Measurements from ENCODE around the gene SYNE2.

SYNE2 gene

GRCh38 chr14:64008016-64008415 is 155.2 kb downstream of the SYNE2 start:
- no peak overlapping the region for H3K9ac ChIP-seq
- H3K79me2 ChIP-seq, result no peaks in the 10 kb centered on the region
- H2AFZ ChIP-seq, result no peak overlapping the region
- no peaks in the 10 kb centered on the region for H3K4me1 ChIP-seq
- H3K9me3 ChIP-seq (ENCODE audit: control insufficient read depth, low read length), result no peaks in the 10 kb centered on the region
- no peaks in the 10 kb centered on the region for H3K27me3 ChIP-seq (ENCODE audit: control insufficient read depth, insufficient read depth, low read length)
- H3K4me2 ChIP-seq (ENCODE audit: low read length), result no peak overlapping the region
- H3K36me3 ChIP-seq (ENCODE audit: control insufficient read depth, insufficient read depth, low read length), result no peaks in the 10 kb centered on the region
- no peak overlapping the region for H3K27ac ChIP-seq
- TF ChIP-seq CTCF (IDR thresholded peaks at IDR 0.05), result no peak
- no peak overlapping the region for H3K4me3 ChIP-seq (ENCODE audit: low read depth, low read length)

DNA sequence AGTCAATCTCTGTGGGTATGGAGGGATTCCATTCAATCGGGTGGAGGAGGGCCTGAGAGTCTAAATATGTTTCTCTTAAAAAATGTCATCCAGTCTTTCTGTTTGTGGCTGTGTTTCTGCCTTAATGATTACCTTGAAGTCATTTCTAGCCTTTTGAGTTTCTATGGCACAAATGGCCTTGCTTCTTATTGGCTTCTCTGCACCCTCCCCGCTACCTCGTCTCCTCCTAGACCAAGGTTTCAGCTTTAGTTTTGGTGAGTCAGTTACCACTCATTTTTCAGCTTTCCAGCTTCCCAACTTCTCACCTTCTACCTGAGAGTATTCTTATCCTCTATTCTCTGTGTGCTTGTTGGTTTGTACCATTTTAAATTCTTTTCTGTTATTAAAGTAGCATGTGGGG is 159.2 kb downstream of the SYNE2 start:
- H3K79me2 ChIP-seq, result no peaks in the 10 kb centered on the region
- H3K9ac ChIP-seq, result no peak overlapping the region
- H3K4me1 ChIP-seq, result no peaks in the 10 kb centered on the region
- H2AFZ ChIP-seq, result no peak overlapping the region
- H3K36me3 ChIP-seq (ENCODE audit: control insufficient read depth, insufficient read depth, low read length), result no peaks in the 10 kb centered on the region
- H3K27ac ChIP-seq, result no peak overlapping the region
- TF ChIP-seq CTCF (IDR thresholded peaks at IDR 0.05), result no peak
- no peaks in the 10 kb centered on the region for H3K9me3 ChIP-seq (ENCODE audit: control insufficient read depth, low read length)
- no peak overlapping the region for H3K4me3 ChIP-seq (ENCODE audit: low read depth, low read length)
- no peaks in the 10 kb centered on the region for H3K27me3 ChIP-seq (ENCODE audit: control insufficient read depth, insufficient read depth, low read length)
- no peak overlapping the region for H3K4me2 ChIP-seq (ENCODE audit: low read length)

DNA sequence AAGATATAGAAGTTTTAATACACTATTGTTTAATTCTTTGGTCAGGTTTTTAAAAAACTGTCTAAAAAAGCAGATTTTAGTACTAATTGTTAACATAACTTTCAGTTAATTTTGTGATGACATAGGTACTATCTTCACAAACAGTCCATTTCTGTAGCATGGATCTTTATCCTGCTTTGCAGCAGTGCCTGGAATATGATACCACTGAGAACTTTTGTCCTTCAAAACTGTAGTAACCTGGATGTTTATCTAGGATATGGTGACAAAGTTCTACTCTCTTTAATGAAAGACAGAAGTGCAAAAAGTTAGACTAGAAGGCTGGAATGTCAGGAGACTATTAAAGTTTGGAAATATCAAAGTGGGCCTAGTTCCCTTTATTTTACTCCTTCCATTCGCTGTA is 159.9 kb downstream of the SYNE2 start:
- Histone ChIP-seq H3K4me1 (no peaks in the 10 kb centered on the region), H3K9me3 (ENCODE audit: control insufficient read depth, low read length) (no peaks in the 10 kb centered on the region), H3K9ac (no peak overlapping the region), H2AFZ (no peak overlapping the region), H3K27ac (no peak overlapping the region), H3K4me3 (ENCODE audit: low read depth, low read length) (no peak overlapping the region), H3K4me2 (ENCODE audit: low read length) (no peak overlapping the region), H3K27me3 (ENCODE audit: control insufficient read depth, insufficient read depth, low read length) (no peaks in the 10 kb centered on the region), H3K36me3 (ENCODE audit: control insufficient read depth, insufficient read depth, low read length) (no peaks in the 10 kb centered on the region), H3K79me2 (no peaks in the 10 kb centered on the region)
- TF ChIP-seq CTCF (IDR thresholded peaks at IDR 0.05), result no peak

GRCh38 chr14:64025479-64025878 is 172.7 kb downstream of the SYNE2 start:
- Histone ChIP-seq H3K36me3 (ENCODE audit: control insufficient read depth, insufficient read depth, low read length) (no peaks in the 10 kb centered on the region), H3K79me2 (no peaks in the 10 kb centered on the region), H2AFZ (no peak overlapping the region), H3K4me2 (ENCODE audit: low read length) (no peak overlapping the region), H3K4me3 (ENCODE audit: low read depth, low read length) (no peak overlapping the region), H3K9me3 (ENCODE audit: control insufficient read depth, low read length) (no peaks in the 10 kb centered on the region), H3K4me1 (no peaks in the 10 kb centered on the region), H3K27me3 (ENCODE audit: control insufficient read depth, insufficient read depth, low read length) (no peaks in the 10 kb centered on the region), H3K27ac (no peak overlapping the region), H3K9ac (no peak overlapping the region)
- no peak for TF ChIP-seq CTCF (IDR thresholded peaks at IDR 0.05)

- H3K4me2 ChIP-seq (ENCODE audit: low read length), result no peak overlapping the region
- no peaks in the 10 kb centered on the region for H3K4me1 ChIP-seq
- no peak overlapping the region for H3K4me3 ChIP-seq (ENCODE audit: low read depth, low read length)
- no peaks in the 10 kb centered on the region for H3K9me3 ChIP-seq (ENCODE audit: control insufficient read depth, low read length)
- no peak overlapping the region for H3K27ac ChIP-seq
- H3K36me3 ChIP-seq (ENCODE audit: control insufficient read depth, insufficient read depth, low read length), result no peaks in the 10 kb centered on the region
- no peaks in the 10 kb centered on the region for H3K27me3 ChIP-seq (ENCODE audit: control insufficient read depth, insufficient read depth, low read length)
- H3K79me2 ChIP-seq, result no peaks in the 10 kb centered on the region
- no peak overlapping the region for H2AFZ ChIP-seq
- no peak overlapping the region for H3K9ac ChIP-seq
- no peak for TF ChIP-seq CTCF (IDR thresholded peaks at IDR 0.05)
These were observed 173.8 kb downstream of the SYNE2 start for GRCh38 chr14:64026600-64026999.
